Activated T-cell treated with anti-CD3 and anti-CD28 coated beads, Interleukin-2, amount 50 U/mL, for 1 hour (primary cell): ENCODE results near the gene VPS13C.
"Not testable (repeated sequence)": the region's sequence is repeated elsewhere in the genome, so short reads cannot be mapped to it uniquely, and the experiment has no call there.

ENCODE experiments used
- DNase-seq: peaks from one replicate; pipeline ENCODE4 v3.0.0-alpha.2; 2020

Gene VPS13C

GRCh38 chr15:62046078-62046743 lies 14.0 kb downstream of the VPS13C start:
- no peak for DNase-seq

GRCh38 chr15:62035256-62035924 lies 24.9 kb downstream of the VPS13C start:
- DNase-seq: no peak

- DNase-seq: no peak
These were observed 32.3 kb downstream of the VPS13C start for GRCh38 chr15:62027916-62028315.

DNA sequence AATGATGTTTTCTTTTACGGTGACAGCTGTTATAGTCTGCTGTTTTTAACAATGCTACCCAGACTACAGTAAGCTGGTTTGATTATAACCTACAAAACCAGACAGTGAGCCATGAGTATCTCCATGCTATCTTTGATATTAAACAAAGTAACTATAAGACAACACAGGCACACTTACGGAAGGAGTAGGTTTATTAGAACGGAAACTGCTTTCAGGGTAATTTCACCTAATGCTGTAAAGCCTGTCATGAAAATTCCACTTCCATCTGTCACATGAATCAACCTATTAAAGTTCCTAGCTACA lies 33.0 kb downstream of the VPS13C start:
- DNase-seq: no peak

- DNase-seq: no peak
These were observed 33.6 kb downstream of the VPS13C start for GRCh38 chr15:62026487-62027262.

- DNase-seq: no peak
These were observed 38.2 kb downstream of the VPS13C start for GRCh38 chr15:62021991-62022600.

DNA sequence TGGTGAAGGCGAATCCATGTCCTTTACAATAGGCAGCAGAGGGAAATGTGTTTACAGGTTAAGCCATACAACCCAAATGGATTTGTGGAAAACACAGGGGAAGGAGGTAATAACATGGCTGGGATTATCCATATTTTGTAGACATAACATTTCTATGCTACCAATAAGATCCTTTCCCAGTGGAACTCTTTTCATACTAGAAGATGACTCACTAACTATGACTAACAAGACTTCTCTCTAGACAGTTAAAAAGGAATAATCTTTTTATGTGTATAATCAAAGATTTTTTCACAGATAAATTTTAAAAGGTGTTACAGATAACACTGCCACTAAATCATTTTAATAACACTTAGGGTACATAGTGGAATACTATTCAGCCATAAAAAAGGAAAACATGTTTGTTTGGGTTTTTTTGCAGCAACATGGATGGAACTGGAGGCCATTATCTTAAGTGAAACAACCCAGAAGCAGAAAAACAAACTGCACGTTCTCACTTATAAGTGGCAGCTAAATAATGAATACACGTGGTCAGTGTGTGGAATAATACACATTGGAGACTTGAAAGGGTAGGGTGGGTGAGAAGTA lies 39.6 kb downstream of the VPS13C start:
- DNase-seq: no peak

DNA sequence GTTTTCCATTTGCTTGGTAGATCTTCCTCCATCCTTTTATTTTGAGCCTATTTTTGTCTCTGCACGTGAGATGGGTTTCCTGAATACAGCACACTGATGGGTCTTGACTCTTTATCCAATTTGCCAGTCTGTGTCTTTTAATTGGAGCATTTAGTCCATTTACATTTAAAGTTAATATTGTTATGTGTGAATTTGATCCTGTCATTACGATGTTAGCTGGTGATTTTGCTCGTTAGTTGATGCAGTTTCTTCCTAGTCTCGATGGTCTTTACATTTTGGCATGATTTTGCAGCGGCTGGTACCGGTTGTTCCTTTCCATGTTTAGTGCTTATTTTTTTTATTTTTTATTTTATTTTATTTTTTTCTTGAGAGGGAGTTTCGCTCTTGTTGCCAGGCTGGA lies 54.9 kb downstream of the VPS13C start:
- not testable (repeated sequence) for DNase-seq

DNA sequence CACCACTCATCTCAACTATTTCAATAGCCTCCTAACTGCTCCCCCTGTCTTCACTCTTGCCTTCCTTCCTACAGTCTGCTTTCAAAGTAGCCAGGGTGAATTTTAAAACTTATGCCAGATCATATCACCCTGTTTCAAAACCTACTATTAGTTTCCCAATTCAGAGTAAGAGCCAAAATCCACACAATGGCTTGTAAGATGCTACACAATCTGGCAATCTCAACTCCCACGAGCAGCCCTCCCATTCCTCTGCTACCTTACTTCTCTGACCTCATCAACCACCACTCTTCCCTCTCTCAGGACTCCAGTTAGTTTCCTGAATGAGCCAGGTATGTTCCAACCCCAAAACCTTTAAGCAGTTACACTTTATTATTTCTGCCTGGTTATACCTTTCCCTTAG lies 62.5 kb downstream of the VPS13C start:
- no peak for DNase-seq

DNA sequence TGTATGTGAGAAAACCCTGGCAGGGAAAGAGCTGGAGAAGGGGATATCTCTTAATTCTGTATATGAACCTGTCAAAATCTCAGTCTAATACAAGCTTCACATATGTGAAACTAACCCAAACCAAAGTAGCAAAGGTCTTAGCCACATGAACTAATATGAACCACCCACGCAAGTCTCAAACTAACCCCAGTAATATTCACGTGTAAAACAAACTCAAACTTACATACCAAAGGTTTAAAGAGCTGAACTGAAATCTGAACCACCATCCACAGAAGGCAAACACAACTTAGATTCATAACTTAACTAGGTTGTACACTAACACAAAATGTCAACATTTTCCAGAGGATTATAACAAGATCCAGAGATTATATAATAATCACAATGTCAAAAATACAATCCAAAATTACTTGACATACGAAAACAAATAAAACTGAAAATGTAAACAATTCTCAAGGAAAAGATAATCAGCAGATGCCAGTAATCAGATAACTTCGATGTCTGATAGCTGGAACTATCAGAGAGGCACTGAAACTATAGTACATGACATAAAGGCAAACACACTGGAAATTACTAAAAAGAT lies 64.1 kb downstream of the VPS13C start:
- no peak for DNase-seq

DNA sequence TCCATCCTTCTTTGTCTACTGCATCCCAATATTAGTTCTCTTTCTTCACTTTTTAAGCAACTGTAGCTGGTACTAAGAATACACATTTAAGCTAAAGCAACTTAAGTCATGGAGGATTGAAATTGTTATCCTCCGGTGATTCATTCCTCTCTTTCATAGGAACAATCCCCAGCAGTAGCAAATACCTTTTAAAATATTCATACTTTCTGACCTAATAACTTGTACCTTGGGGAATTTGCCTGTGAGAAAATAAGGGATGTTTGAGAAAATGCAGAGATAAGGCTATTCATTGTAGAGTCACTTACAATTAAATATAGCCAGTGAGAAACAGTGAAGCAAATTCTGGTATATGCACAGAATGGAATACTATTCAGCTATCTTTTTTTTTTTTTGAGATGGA lies 66.0 kb downstream of the VPS13C start:
- DNase-seq: no peak

DNA sequence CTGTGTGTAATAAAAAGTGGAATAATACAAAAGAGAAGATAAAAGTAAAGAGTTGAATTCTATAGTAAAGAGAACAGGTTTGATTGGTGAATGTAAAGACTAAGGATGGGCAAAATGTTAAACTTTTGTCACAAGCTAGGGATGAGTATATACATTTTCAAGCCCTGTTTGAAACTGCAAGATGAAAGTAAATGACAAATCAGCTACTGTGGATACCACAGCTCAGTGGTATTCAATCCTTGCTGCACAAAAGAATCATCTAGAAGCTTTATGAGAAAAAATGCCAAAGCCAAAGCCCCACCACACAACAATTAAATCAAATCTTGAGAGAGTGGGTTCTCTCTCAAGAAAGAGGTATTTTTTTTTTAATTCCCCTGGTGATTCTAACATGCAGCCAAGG lies 67.7 kb downstream of the VPS13C start:
- DNase-seq: no peak

DNA sequence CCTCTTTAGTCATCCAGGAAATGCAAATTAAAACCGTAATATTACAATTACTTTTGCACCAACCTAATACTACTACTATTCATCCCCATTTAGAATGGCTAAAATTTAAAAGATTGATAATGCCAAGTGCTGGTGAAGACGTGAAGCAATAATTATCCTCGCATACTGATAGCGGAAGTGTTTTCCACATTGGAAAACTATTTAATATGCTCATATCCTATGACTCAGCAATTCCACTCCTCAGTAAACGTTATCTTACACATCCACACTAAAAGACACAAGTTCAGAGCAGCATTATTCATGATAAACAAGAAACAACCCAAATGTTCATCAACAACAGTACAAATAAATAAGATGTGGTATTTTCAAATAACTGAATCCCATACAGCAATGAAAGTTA lies 70.6 kb downstream of the VPS13C start:
- DNase-seq: no peak

GRCh38 chr15:61987824-61988223 lies 72.4 kb downstream of the VPS13C start:
- no peak for DNase-seq

DNA sequence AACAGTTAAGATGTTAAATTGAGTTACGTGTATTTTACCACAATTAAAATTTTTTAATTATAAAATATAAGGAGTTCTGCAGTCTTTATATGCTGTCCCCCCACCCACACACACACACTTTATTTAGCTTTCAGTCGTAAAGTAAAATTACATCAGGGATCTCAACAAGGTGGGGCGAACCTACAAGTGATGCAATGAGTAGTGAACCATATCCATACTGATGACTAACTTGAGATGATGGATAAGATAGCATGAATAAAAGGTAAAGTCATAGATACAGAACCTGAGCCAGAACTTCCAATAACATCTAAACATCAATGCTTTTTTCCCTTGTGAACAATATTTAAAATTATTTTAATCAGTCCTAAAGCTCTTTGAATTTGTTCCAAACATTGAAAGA lies 77.2 kb downstream of the VPS13C start:
- no peak for DNase-seq

- no peak for DNase-seq
These were observed 82.0 kb downstream of the VPS13C start for GRCh38 chr15:61978225-61978624.

DNA sequence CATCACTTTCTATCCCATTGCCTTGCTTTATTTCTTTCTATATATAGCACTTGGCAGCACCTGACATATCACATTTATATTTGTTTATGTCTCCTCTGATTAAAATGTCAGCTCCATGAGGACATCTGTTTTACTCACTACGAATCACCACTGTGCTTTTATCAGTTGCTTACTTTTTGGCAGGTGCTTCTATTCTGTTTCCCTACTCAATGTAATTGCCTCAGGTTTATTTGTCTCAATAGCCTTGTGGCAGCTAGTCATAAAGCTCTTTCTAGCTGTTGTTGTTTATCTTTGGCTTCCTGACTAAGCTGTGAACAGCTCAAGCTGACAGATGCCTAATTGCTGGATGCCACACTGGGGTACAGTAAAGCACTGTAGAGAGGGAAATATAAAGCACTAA lies 85.5 kb downstream of the VPS13C start:
- no peak for DNase-seq

- no peak for DNase-seq
These were observed 86.1 kb downstream of the VPS13C start for GRCh38 chr15:61974118-61974517.

GRCh38 chr15:61951949-61952348 lies 108.3 kb downstream of the VPS13C start:
- DNase-seq: no peak

- no peak for DNase-seq
These were observed 113.5 kb downstream of the VPS13C start for GRCh38 chr15:61946778-61947177.

GRCh38 chr15:61943992-61944391 lies 116.3 kb downstream of the VPS13C start:
- DNase-seq: no peak

DNA sequence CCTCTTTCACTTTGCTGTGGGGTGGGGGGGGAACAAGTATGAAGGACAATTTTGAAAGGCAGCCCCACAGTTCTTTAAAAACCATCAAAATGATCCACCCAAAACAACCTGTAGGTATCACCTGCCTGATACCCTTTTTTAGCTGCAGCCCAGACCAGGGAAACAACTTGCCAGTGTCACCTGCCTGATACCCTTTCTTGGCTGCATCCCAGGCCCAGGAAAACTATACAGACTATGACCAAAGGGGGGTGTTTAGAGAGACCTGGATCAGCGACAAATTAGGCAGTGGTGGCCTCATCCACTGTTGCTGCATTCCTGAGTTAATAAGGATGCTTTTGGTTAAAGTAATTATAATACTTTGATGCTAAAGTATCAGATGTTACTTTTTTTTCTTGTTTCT lies 122.0 kb downstream of the VPS13C start:
- no peak for DNase-seq

DNA sequence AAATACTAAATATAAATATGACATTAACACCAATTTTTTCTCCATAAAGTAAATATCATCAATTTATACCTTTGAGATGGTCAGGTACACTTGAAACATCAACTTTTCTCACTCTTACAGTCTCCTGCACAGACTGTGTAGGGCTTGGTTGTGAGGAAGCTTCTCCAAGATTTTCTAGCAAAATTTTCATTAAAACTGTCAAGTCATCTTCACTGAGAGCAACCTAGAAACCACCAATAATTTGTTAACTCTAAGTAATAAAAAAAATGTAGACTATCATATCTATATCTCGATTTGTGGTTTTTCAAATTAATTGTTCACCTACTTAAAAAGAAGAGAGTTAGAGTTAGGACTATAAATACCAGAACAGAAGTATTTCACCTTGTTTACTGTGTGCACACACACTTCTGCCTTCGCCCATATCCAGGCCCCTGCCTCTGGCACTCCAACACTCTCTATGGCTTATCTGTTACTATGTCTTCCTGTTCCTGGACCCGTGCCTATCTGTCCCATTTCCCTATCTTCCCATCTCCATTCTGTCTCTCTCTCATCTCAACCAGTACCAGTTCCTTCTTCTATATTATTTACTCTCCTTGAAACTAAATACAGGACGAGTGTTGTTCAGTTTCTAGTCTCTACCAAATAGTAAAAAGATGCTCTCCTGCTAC lies 123.6 kb downstream of the VPS13C start:
- no peak for DNase-seq
